ENCODE results near the gene EIF2B5. TPM values are rescaled to one million over a fixed set of nuclear protein-coding genes. Genes with fewer than 3 reads are reported as not detected.

The EIF2B5 gene
- polyA plus RNA-seq, 6 donors from 2014 or later, result 31.5 to 54.4 (median 37.7) TPM

Other genes starting within 250 kb of the EIF2B5 start
- 10 to 100 TPM in 3 of 6 donors, 1 to 10 TPM in 3; 8.3 to 15.1 (median 10.5) TPM for gene ABCC5, start 117.5 kb upstream of the EIF2B5 start, polyA plus RNA-seq (ENCODE audit: low read depth in 6 of 6)
- not detected for gene HTR3D, start 103.6 kb upstream of the EIF2B5 start, polyA plus RNA-seq (ENCODE audit: low read depth in 6 of 6)
- not detected for gene HTR3C, start 82.3 kb upstream of the EIF2B5 start, polyA plus RNA-seq (ENCODE audit: low read depth in 6 of 6)
- not detected for gene HTR3E, start 38.3 kb upstream of the EIF2B5 start, polyA plus RNA-seq (ENCODE audit: low read depth in 6 of 6)
- 10 to 100 TPM in 4 of 6 donors, 1 to 10 TPM in 2; 4.6 to 17.3 (median 12.1) TPM for gene DVL3, start 20.0 kb downstream of the EIF2B5 start, polyA plus RNA-seq (ENCODE audit: low read depth in 6 of 6)
- 100 to 1,000 TPM; 214 to 318 (median 245) TPM for gene AP2M1, start 39.5 kb downstream of the EIF2B5 start, polyA plus RNA-seq (ENCODE audit: low read depth in 6 of 6)
- 10 to 100 TPM; 24.6 to 45.7 (median 30.0) TPM for gene ABCF3, start 50.8 kb downstream of the EIF2B5 start, polyA plus RNA-seq (ENCODE audit: low read depth in 6 of 6)
- gene VWA5B2, start 94.2 kb downstream of the EIF2B5 start, polyA plus RNA-seq (ENCODE audit: low read depth in 6 of 6), result not detected
- gene ALG3, start 113.6 kb downstream of the EIF2B5 start, polyA plus RNA-seq (ENCODE audit: low read depth in 6 of 6), result 10 to 100 TPM; 33.9 to 57.3 (median 39.1) TPM
- 1 to 10 TPM; 2.1 to 4.3 (median 2.4) TPM for gene EEF1AKMT4, start 114.3 kb downstream of the EIF2B5 start, polyA plus RNA-seq (ENCODE audit: low read depth in 6 of 6)
- gene CAMK2N2, start 126.2 kb downstream of the EIF2B5 start, polyA plus RNA-seq (ENCODE audit: low read depth in 6 of 6), result not detected
- gene ECE2, start 140.7 kb downstream of the EIF2B5 start, polyA plus RNA-seq (ENCODE audit: low read depth in 6 of 6), result not detected
- gene PSMD2, start 163.9 kb downstream of the EIF2B5 start, polyA plus RNA-seq (ENCODE audit: low read depth in 6 of 6), result 100 to 1,000 TPM; 144 to 190 (median 160) TPM
- 10 to 100 TPM in 5 of 6 donors, 1 to 10 TPM in 1; 6.4 to 30.0 (median 14.1) TPM for gene EIF4G1, start 179.2 kb downstream of the EIF2B5 start, polyA plus RNA-seq (ENCODE audit: low read depth in 6 of 6)
- gene FAM131A, start 202.2 kb downstream of the EIF2B5 start, polyA plus RNA-seq (ENCODE audit: low read depth in 6 of 6), result 1 to 10 TPM; 3.6 to 8.5 (median 4.1) TPM
- gene CLCN2, start 226.2 kb downstream of the EIF2B5 start, polyA plus RNA-seq (ENCODE audit: low read depth in 6 of 6), result 1 to 10 TPM in 3 of 6 donors, under 1 TPM in 1, not detected in 2; 0.35 to 1.8 (median 1.3) TPM
- 10 to 100 TPM; 34.4 to 61.0 (median 49.1) TPM for gene POLR2H, start 226.4 kb downstream of the EIF2B5 start, polyA plus RNA-seq (ENCODE audit: low read depth in 6 of 6)
- gene THPO, start 242.8 kb downstream of the EIF2B5 start, polyA plus RNA-seq (ENCODE audit: low read depth in 6 of 6), result not detected
- not detected for gene CHRD, start 244.7 kb downstream of the EIF2B5 start, polyA plus RNA-seq (ENCODE audit: low read depth in 6 of 6)

All from naive B cell (primary cell).